HEK293 (cell line): Measurements from ENCODE around the gene ADCK2.
A peak's percentile ranks its signal among the peaks of the same experiment; 100 is the strongest.

ENCODE experiments used
- CTCF ChIA-PET: fragments of 350-600 bp; formaldehyde crosslinking; extraction: SDS; loops from one replicate; lab custom pipeline; 2021; ENCODE audit warnings: antibody characterized with exemption; lab: Yijun Ruan, JAX
- POLR2A ChIA-PET: fragments of 300-600 bp; formaldehyde crosslinking; extraction: SDS; loops from one replicate; lab custom pipeline; 2020; ENCODE audit warnings: antibody characterized with exemption, inconsistent platforms; lab: Yijun Ruan, JAX
- H3K27ac ChIP-seq: fragments of 200-500 bp; sonication (Bioruptor generic); 2 replicates; pipeline ENCODE4 v1.5.1; 2014; ENCODE audit warnings: low read depth, low read length, control low read depth, inconsistent platforms; ENCODE audit errors: extremely low read depth
- H3K36me3 ChIP-seq, 2 experiments: fragments of 200-500 bp in 1 of 2; sonication (Bioruptor generic) in 1 of 2; 1 replicate in 1 of 2; 2 replicates in 1 of 2; pipeline ENCODE4 v1.5.1; 2014 to 2017; ENCODE audit warnings: inconsistent platforms in 2 of 2, low read length in 2 of 2; ENCODE audit not compliant: control insufficient read depth in 2 of 2, insufficient read depth in 1 of 2
- H3K4me1 ChIP-seq: fragments of 200-500 bp; sonication (Bioruptor generic); 2 replicates; pipeline ENCODE4 v1.5.1; 2014; ENCODE audit warnings: mild to moderate bottlenecking, low read length, inconsistent platforms; ENCODE audit not compliant: control insufficient read depth, insufficient read depth
- H3K4me3 ChIP-seq: 2 replicates; pipeline ENCODE4 v1.5.1; 2011; ENCODE audit warnings: low read depth, mild to moderate bottlenecking, control low read depth, low read length, moderate library complexity
- H3K9me3 ChIP-seq: fragments of 200-500 bp; sonication (Bioruptor generic); 2 replicates; pipeline ENCODE4 v1.5.1; 2014; ENCODE audit warnings: low read depth, low read length, inconsistent platforms; ENCODE audit not compliant: control insufficient read depth, insufficient read depth
- MEIS1 ChIP-seq: sonication (generic); formaldehyde crosslinking; IDR thresholded peaks from 2 replicates; pipeline ENCODE4 v1.8.1; 2022; ENCODE audit warnings: missing genetic modification reagents, mild to moderate bottlenecking, borderline replicate concordance
- MYNN ChIP-seq: fragments of 450-650 bp; formaldehyde crosslinking; IDR thresholded peaks from 2 replicates; pipeline ENCODE4 v1.5.1; 2016; ENCODE audit warnings: missing biosample characterization, missing genetic modification characterization, borderline replicate concordance
- REPIN1 ChIP-seq: fragments of 450-650 bp; formaldehyde crosslinking; IDR thresholded peaks from 2 replicates; pipeline ENCODE4 v1.5.1; 2017; ENCODE audit warnings: missing biosample characterization, missing genetic modification characterization, low read depth
- SP7 ChIP-seq: fragments of 450-650 bp; formaldehyde crosslinking; IDR thresholded peaks from 2 replicates; pipeline ENCODE4 v1.5.1; 2016; ENCODE audit warnings: missing biosample characterization, missing genetic modification characterization
- ZBTB21 ChIP-seq: fragments of 450-650 bp; formaldehyde crosslinking; IDR thresholded peaks from 2 replicates; pipeline ENCODE4 v1.5.1; 2017; ENCODE audit warnings: missing biosample characterization, missing genetic modification characterization
- ZEB2 ChIP-seq: fragments of 450-650 bp; formaldehyde crosslinking; IDR thresholded peaks from 2 replicates; pipeline ENCODE4 v1.5.1; 2016; ENCODE audit warnings: missing biosample characterization, missing genetic modification characterization
- ZFHX2 ChIP-seq: fragments of 450-650 bp; formaldehyde crosslinking; conservative IDR thresholded peaks from 2 replicates; pipeline ENCODE4 v1.5.1; 2016; ENCODE audit warnings: missing biosample characterization, missing genetic modification characterization
- ZNF221 ChIP-seq: fragments of 450-650 bp; formaldehyde crosslinking; IDR thresholded peaks from 2 replicates; pipeline ENCODE4 v1.5.1; 2017; ENCODE audit warnings: missing biosample characterization, missing genetic modification characterization, borderline replicate concordance
- ZNF223 ChIP-seq: fragments of 450-650 bp; formaldehyde crosslinking; IDR thresholded peaks from 2 replicates; pipeline ENCODE4 v1.5.1; 2016; ENCODE audit warnings: missing biosample characterization, missing genetic modification characterization
- ZNF24 ChIP-seq: fragments of 450-650 bp; formaldehyde crosslinking; IDR thresholded peaks from 2 replicates; pipeline ENCODE4 v1.5.1; 2016; ENCODE audit warnings: missing biosample characterization, missing genetic modification characterization
- ZNF366 ChIP-seq: fragments of 450-650 bp; formaldehyde crosslinking; conservative IDR thresholded peaks from 2 replicates; pipeline ENCODE4 v1.5.1; 2016; ENCODE audit warnings: missing biosample characterization, missing genetic modification characterization
- ZNF473 ChIP-seq: fragments of 450-650 bp; formaldehyde crosslinking; IDR thresholded peaks from 2 replicates; pipeline ENCODE4 v1.5.1; 2017; ENCODE audit warnings: missing biosample characterization, missing genetic modification characterization
- ZNF521 ChIP-seq: fragments of 450-650 bp; formaldehyde crosslinking; IDR thresholded peaks from 2 replicates; pipeline ENCODE4 v1.5.1; 2017; ENCODE audit warnings: missing biosample characterization, mild to moderate bottlenecking, missing genetic modification characterization
- ZNF529 ChIP-seq: fragments of 450-650 bp; formaldehyde crosslinking; IDR thresholded peaks from 2 replicates; pipeline ENCODE4 v1.5.1; 2017; ENCODE audit warnings: missing genetic modification characterization, missing biosample characterization; ENCODE audit not compliant: insufficient replicate concordance
- ZNF544 ChIP-seq: fragments of 450-650 bp; formaldehyde crosslinking; IDR thresholded peaks from 2 replicates; pipeline ENCODE4 v1.5.0; 2017; ENCODE audit warnings: missing biosample characterization, missing genetic modification characterization
- ZNF596 ChIP-seq: fragments of 450-650 bp; IDR thresholded peaks from 2 replicates; pipeline ENCODE4 v1.5.0; 2018; ENCODE audit warnings: missing biosample characterization, mild to moderate bottlenecking, missing genetic modification characterization, moderate library complexity
- ZNF600 ChIP-seq: fragments of 450-650 bp; formaldehyde crosslinking; IDR thresholded peaks from 2 replicates; pipeline ENCODE4 v1.5.1; 2016; ENCODE audit warnings: missing biosample characterization, missing genetic modification characterization
- ZNF610 ChIP-seq: fragments of 450-650 bp; formaldehyde crosslinking; IDR thresholded peaks from 2 replicates; pipeline ENCODE4 v1.5.1; 2016; ENCODE audit warnings: missing biosample characterization, missing genetic modification characterization, borderline replicate concordance
- ZNF664 ChIP-seq: fragments of 450-650 bp; formaldehyde crosslinking; IDR thresholded peaks from 2 replicates; pipeline ENCODE4 v1.5.1; 2016; ENCODE audit warnings: missing biosample characterization, missing genetic modification characterization
- TF ChIP-seq, protein P1 (sequence below): fragments of 450-650 bp; formaldehyde crosslinking; IDR thresholded peaks from 2 replicates; pipeline ENCODE4 v1.5.1; 2016; ENCODE audit warnings: missing biosample characterization, missing genetic modification characterization, low read depth
- TF ChIP-seq, protein P2 (sequence below): fragments of 450-650 bp; formaldehyde crosslinking; IDR thresholded peaks from 2 replicates; pipeline ENCODE4 v1.5.1; 2016; ENCODE audit warnings: missing biosample characterization, missing genetic modification characterization
- TF ChIP-seq, protein P3 (sequence below): fragments of 450-650 bp; formaldehyde crosslinking; optimal IDR thresholded peaks from 2 replicates; pipeline ENCODE3; 2016; ENCODE audit warnings: missing biosample characterization, mild to moderate bottlenecking, missing genetic modification characterization
- TF ChIP-seq, protein P4 (sequence below): fragments of 450-650 bp; formaldehyde crosslinking; IDR thresholded peaks from 2 replicates; pipeline ENCODE4 v1.5.1; 2016; ENCODE audit warnings: missing biosample characterization, missing genetic modification characterization

ADCK2 gene

DNA sequence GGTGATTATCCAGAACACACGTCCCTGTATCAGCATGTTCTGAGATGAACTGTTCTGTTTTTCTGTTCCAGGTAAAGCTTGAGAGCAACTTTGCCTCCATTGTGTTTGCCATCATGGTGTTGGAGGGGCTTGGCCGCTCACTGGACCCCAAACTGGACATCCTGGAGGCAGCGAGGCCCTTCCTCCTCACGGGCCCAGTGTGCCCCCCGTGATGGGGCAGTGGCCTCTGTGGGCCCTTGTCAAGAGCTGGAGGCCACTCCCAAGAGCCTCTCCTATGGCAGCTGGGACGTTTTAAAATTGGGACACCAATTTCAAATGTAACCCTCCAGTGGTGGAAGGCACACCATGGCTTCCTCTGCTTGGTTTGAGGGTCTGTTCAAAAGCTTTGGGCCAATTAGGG, 21.8 kb downstream of the ADCK2 start:
- POLR2A ChIA-PET = no interaction called here
- TF ChIP-seq, protein P1, sequence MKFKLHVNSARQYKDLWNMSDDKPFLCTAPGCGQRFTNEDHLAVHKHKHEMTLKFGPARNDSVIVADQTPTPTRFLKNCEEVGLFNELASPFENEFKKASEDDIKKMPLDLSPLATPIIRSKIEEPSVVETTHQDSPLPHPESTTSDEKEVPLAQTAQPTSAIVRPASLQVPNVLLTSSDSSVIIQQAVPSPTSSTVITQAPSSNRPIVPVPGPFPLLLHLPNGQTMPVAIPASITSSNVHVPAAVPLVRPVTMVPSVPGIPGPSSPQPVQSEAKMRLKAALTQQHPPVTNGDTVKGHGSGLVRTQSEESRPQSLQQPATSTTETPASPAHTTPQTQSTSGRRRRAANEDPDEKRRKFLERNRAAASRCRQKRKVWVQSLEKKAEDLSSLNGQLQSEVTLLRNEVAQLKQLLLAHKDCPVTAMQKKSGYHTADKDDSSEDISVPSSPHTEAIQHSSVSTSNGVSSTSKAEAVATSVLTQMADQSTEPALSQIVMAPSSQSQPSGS (tag by site-specific recombination) = no peak
- no peak for TF ChIP-seq ZNF544 (tag by site-specific recombination)
- no peak for TF ChIP-seq SP7 (tag by site-specific recombination)
- TF ChIP-seq MEIS1 (CRISPR knock-in tag) = no peak
- no peak for TF ChIP-seq ZNF221
- TF ChIP-seq ZNF596 (tag by site-specific recombination) = no peak
- TF ChIP-seq, protein P2, sequence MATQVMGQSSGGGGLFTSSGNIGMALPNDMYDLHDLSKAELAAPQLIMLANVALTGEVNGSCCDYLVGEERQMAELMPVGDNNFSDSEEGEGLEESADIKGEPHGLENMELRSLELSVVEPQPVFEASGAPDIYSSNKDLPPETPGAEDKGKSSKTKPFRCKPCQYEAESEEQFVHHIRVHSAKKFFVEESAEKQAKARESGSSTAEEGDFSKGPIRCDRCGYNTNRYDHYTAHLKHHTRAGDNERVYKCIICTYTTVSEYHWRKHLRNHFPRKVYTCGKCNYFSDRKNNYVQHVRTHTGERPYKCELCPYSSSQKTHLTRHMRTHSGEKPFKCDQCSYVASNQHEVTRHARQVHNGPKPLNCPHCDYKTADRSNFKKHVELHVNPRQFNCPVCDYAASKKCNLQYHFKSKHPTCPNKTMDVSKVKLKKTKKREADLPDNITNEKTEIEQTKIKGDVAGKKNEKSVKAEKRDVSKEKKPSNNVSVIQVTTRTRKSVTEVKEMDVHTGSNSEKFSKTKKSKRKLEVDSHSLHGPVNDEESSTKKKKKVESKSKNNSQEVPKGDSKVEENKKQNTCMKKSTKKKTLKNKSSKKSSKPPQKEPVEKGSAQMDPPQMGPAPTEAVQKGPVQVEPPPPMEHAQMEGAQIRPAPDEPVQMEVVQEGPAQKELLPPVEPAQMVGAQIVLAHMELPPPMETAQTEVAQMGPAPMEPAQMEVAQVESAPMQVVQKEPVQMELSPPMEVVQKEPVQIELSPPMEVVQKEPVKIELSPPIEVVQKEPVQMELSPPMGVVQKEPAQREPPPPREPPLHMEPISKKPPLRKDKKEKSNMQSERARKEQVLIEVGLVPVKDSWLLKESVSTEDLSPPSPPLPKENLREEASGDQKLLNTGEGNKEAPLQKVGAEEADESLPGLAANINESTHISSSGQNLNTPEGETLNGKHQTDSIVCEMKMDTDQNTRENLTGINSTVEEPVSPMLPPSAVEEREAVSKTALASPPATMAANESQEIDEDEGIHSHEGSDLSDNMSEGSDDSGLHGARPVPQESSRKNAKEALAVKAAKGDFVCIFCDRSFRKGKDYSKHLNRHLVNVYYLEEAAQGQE (tag by site-specific recombination) = no peak
- TF ChIP-seq, protein P3, sequence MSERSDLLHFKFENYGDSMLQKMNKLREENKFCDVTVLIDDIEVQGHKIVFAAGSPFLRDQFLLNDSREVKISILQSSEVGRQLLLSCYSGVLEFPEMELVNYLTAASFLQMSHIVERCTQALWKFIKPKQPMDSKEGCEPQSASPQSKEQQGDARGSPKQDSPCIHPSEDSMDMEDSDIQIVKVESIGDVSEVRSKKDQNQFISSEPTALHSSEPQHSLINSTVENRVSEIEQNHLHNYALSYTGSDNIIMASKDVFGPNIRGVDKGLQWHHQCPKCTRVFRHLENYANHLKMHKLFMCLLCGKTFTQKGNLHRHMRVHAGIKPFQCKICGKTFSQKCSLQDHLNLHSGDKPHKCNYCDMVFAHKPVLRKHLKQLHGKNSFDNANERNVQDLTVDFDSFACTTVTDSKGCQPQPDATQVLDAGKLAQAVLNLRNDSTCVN (tag by site-specific recombination) = no peak
- no peak for TF ChIP-seq MYNN
- no peak for TF ChIP-seq ZNF223 (tag by site-specific recombination)
- TF ChIP-seq, all 188 proteins: peak for 0

DNA sequence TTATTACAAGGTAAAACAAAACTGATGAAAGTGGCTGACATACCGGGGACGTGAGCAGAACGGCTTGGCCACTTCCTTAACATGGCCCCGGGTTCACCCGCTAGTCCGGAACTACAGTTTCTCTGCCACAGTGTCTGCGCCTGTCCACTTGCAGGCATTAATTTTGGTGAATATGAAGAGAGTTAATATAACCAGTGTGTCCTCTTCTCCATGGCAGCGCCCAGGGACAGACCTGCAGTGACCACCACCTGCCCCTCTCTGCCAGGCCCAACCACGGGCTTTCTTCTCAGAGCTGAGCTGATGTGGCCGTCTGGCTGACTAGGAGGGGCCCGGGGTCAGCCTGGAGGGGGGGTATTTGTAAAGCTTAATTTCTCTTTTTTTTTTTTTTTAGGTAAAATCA, 22.6 kb downstream of the ADCK2 start:
- H3K36me3 ChIP-seq = peaks cover 7 to 59% of the 10 kb centered on the region in 2 experiments; a peak in 2 of 3 replicates
- H3K9me3 ChIP-seq = no peaks in the 10 kb centered on the region
- no peak overlapping the region for H3K4me3 ChIP-seq
- H3K27ac ChIP-seq = no peak overlapping the region
- no peaks in the 10 kb centered on the region for H3K4me1 ChIP-seq
- POLR2A ChIA-PET = interaction anchor here (0.6 kb wide), 1 partner anchor 365 kb away, joined by 4 read pairs; no protein-coding TSS in a partner anchor
- 0 out of 2 replicates have a peak, but pooled peaks have one; percentile 20 for TF ChIP-seq ZNF600
- no peak for TF ChIP-seq ZEB2 (tag by site-specific recombination)
- TF ChIP-seq, all 188 proteins: peak for 1
- CTCF ChIA-PET = interaction anchor here (1.1 kb wide), 1 partner anchor 21 kb away, joined by 7 read pairs; no protein-coding TSS in a partner anchor

More for the DNA sequence above, 21.8 kb downstream of the ADCK2 start:
- Histone ChIP-seq H3K36me3 (peaks cover 7 to 66% of the 10 kb centered on the region in 2 experiments; a peak in 2 of 3 replicates), H3K4me1 (no peaks in the 10 kb centered on the region), H3K4me3 (no peak overlapping the region), H3K27ac (no peak overlapping the region), H3K9me3 (no peaks in the 10 kb centered on the region)
- CTCF ChIA-PET = interaction anchor here (0.6 kb wide), 1 partner anchor 48 kb away, joined by 3 read pairs; no protein-coding TSS in a partner anchor

DNA sequence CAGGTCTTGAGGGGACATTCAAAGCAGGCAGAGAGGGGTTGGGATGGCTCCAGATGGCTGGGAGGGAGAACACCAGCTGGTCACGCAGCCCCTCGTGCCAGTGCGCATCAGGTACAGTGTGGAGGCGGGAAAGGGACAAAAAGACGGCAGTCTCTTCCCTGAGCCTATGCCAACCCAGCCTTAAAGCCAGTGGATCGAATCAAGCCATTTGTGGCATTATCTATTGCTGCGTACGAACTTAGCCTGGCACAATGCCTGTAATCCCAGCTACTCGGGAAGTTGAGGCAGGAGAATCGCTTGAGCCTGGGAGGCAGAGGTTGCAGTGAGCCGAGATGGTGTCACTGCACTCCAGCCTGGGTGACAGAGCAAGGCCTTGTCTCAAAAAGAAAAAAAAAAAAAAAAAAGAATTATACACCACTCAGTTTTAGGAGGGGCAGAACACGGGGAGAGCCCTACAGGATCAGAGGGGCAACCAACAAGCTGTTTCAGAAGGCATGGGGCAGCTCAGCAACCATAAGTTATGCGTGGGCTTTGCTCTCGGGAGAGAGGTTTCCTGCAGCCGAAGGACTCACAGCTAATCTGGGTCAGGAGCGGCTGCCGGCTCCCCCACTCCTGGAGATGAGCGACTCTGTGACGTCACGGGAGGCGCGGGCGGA, 23.4 kb downstream of the ADCK2 start:
- POLR2A ChIA-PET = interaction anchor here (0.6 to 1.3 kb wide), 10 partner anchors 9 to 319 kb away, joined by 3 to 11 read pairs (median 4); partner anchors contain the start of gene MRPS33
- Histone ChIP-seq H3K36me3 (peaks cover 0 to 52% of the 10 kb centered on the region in 2 experiments; a peak in 1 of 3 replicates), H3K4me1 (no peaks in the 10 kb centered on the region), H3K27ac (peak overlapping the region; percentile 79; the same call in 1 of the 2 replicates), H3K4me3 (peak overlapping the region; percentile 87), H3K9me3 (no peaks in the 10 kb centered on the region)
- CTCF ChIA-PET = interaction anchor here (1.1 kb wide), 1 partner anchor 22 kb away, joined by 7 read pairs; no protein-coding TSS in a partner anchor
- no peak for TF ChIP-seq MYNN
- TF ChIP-seq ZNF24 (tag by site-specific recombination) = no peak
- TF ChIP-seq ZBTB21 (tag by site-specific recombination) = peak; percentile 97; the same call in 1 of the 2 replicates
- TF ChIP-seq REPIN1 (tag by site-specific recombination) = no peak
- no peak for TF ChIP-seq ZNF366 (tag by site-specific recombination)
- peak; percentile 97 for TF ChIP-seq ZNF610 (tag by site-specific recombination)
- TF ChIP-seq ZNF664 = no peak
- TF ChIP-seq ZNF600 = peak; percentile 79; the same call in 1 of the 2 replicates
- no peak for TF ChIP-seq ZNF521 (tag by site-specific recombination)
- peak; percentile 36 for TF ChIP-seq ZFHX2 (tag by site-specific recombination)
- TF ChIP-seq ZNF529 = no peak
- TF ChIP-seq ZNF473 (tag by site-specific recombination) = no peak
- peak; percentile 86 for TF ChIP-seq ZNF223 (tag by site-specific recombination)
- TF ChIP-seq, protein P4, sequence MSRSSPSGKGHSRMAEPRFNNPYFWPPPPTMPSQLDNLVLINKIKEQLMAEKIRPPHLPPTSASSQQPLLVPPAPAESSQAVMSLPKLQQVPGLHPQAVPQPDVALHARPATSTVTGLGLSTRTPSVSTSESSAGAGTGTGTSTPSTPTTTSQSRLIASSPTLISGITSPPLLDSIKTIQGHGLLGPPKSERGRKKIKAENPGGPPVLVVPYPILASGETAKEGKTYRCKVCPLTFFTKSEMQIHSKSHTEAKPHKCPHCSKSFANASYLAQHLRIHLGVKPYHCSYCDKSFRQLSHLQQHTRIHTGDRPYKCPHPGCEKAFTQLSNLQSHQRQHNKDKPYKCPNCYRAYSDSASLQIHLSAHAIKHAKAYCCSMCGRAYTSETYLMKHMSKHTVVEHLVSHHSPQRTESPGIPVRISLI (tag by site-specific recombination) = peak; percentile 98
